Hypothalamus (tissue), 51 donors: ENCODE measurements around the gene P2RX5.
A peak's percentile ranks its signal among the peaks of the same experiment; 100 is the strongest.

Experiments used
- DNase-seq, 51 donors: peaks; one replicate each; lab custom pipeline; 2025; lab: John Stamatoyannopoulos, UW

Gene P2RX5

GRCh38 chr17:3683054-3683511 lies 12.9 kb downstream of the P2RX5 start:
- DNase-seq = peak in 2 of 51 donors; percentile 2 to 16

- no peak for DNase-seq
Observed at GRCh38 chr17:3682033-3682432, 13.9 kb downstream of the P2RX5 start.

GRCh38 chr17:3681565-3681964 lies 14.4 kb downstream of the P2RX5 start:
- DNase-seq = no peak

GRCh38 chr17:3681057-3681456 lies 14.9 kb downstream of the P2RX5 start:
- no peak for DNase-seq

GRCh38 chr17:3679531-3680126 lies 16.3 kb downstream of the P2RX5 start:
- DNase-seq = no peak

GRCh38 chr17:3678821-3679530 lies 17.0 kb downstream of the P2RX5 start:
- DNase-seq = no peak

GRCh38 chr17:3678095-3678820 lies 17.7 kb downstream of the P2RX5 start:
- peak in 1 of 51 donors; percentile 42 for DNase-seq

- DNase-seq = no peak
Observed at GRCh38 chr17:3675886-3676285, 20.1 kb downstream of the P2RX5 start.

- no peak for DNase-seq
Observed at GRCh38 chr17:3672571-3672970, 23.4 kb downstream of the P2RX5 start.

- DNase-seq = no peak
Observed at GRCh38 chr17:3669548-3669947, 26.4 kb downstream of the P2RX5 start.

GRCh38 chr17:3669085-3669347 lies 26.9 kb downstream of the P2RX5 start:
- DNase-seq = no peak

GRCh38 chr17:3668279-3669084 lies 27.5 kb downstream of the P2RX5 start, which contains the start of the genes EMC6 and TAX1BP3:
EMC6 (plus strand) TSS chr17:3668812; CDS start chr17:3669147, 335 bp downstream.
TAX1BP3 (minus strand) TSS chr17:3668578; CDS start chr17:3668526, 52 bp downstream.
- peak; percentile 81 to 99 (median 98) for DNase-seq

- DNase-seq = peak in 30 of 51 donors; percentile 31 to 85 (median 69)
Observed at GRCh38 chr17:3667366-3668278, 28.3 kb downstream of the P2RX5 start.

GRCh38 chr17:3666516-3666915 lies 29.4 kb downstream of the P2RX5 start:
- no peak for DNase-seq

GRCh38 chr17:3665834-3666233 lies 30.1 kb downstream of the P2RX5 start:
- DNase-seq = peak in 29 of 51 donors; percentile 9 to 72 (median 37)

- no peak for DNase-seq
Observed at GRCh38 chr17:3663102-3664011, 32.6 kb downstream of the P2RX5 start.

- peak in 21 of 51 donors; percentile 10 to 65 (median 32) for DNase-seq
Observed at GRCh38 chr17:3660311-3660891, 35.6 kb downstream of the P2RX5 start.

- peak in 24 of 51 donors; percentile 8 to 78 (median 39) for DNase-seq
Observed at GRCh38 chr17:3659541-3660111, 36.3 kb downstream of the P2RX5 start.
